ENCODE results near the gene PLEKHA5. TPM values are rescaled to one million over a fixed set of nuclear protein-coding genes. Genes with fewer than 3 reads are reported as not detected.

Gene PLEKHA5
- total and polyA plus RNA-seq, 7 donors, result 0.52 to 3.3 (median 0.80) TPM

GRCh38 chr12:19194963-19195362 is 65.4 kb downstream of the PLEKHA5 start:
- 97 to 99% (median 98%) methylated on average over 4 of the region's 4 CpGs for WGBS, 3 donors
- no peak for DNase-seq
- Histone ChIP-seq H3K4me1 (no peaks in the 10 kb centered on the region), H3K9me3 (no peaks in the 10 kb centered on the region), H3K27me3 (ENCODE audit: insufficient read depth in 3 of 3, low read length in 2 of 3) (no peaks in the 10 kb centered on the region), H3K36me3 (ENCODE audit: insufficient read depth in 1 of 2, low read depth in 1 of 2) (no peaks in the 10 kb centered on the region), H3K4me3 (no peak overlapping the region), H3K27ac (no peak overlapping the region)
- ATAC-seq, result no peak
- intact Hi-C loops (cut with DNase I), result no loop called here
- TF ChIP-seq, protein P1, sequence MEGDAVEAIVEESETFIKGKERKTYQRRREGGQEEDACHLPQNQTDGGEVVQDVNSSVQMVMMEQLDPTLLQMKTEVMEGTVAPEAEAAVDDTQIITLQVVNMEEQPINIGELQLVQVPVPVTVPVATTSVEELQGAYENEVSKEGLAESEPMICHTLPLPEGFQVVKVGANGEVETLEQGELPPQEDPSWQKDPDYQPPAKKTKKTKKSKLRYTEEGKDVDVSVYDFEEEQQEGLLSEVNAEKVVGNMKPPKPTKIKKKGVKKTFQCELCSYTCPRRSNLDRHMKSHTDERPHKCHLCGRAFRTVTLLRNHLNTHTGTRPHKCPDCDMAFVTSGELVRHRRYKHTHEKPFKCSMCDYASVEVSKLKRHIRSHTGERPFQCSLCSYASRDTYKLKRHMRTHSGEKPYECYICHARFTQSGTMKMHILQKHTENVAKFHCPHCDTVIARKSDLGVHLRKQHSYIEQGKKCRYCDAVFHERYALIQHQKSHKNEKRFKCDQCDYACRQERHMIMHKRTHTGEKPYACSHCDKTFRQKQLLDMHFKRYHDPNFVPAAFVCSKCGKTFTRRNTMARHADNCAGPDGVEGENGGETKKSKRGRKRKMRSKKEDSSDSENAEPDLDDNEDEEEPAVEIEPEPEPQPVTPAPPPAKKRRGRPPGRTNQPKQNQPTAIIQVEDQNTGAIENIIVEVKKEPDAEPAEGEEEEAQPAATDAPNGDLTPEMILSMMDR (IDR thresholded peaks at IDR 0.05), result no peak

GRCh38 chr12:19196959-19197630 is 67.6 kb downstream of the PLEKHA5 start:
- 64 to 68% (median 65%) methylated on average over 6 of the region's 6 CpGs for WGBS, 3 donors
- intact Hi-C loops (cut with DNase I), result no loop called here
- Histone ChIP-seq H3K27me3 (ENCODE audit: insufficient read depth in 3 of 3, low read length in 2 of 3) (no peaks in the 10 kb centered on the region), H3K4me1 (no peaks in the 10 kb centered on the region), H3K27ac (no peak overlapping the region), H3K4me3 (no peak overlapping the region), H3K9me3 (no peaks in the 10 kb centered on the region), H3K36me3 (ENCODE audit: insufficient read depth in 1 of 2, low read depth in 1 of 2) (no peaks in the 10 kb centered on the region)
- no peak for DNase-seq
- TF ChIP-seq, protein P1 (IDR thresholded peaks at IDR 0.05), result no peak
- ATAC-seq, result no peak

DNA sequence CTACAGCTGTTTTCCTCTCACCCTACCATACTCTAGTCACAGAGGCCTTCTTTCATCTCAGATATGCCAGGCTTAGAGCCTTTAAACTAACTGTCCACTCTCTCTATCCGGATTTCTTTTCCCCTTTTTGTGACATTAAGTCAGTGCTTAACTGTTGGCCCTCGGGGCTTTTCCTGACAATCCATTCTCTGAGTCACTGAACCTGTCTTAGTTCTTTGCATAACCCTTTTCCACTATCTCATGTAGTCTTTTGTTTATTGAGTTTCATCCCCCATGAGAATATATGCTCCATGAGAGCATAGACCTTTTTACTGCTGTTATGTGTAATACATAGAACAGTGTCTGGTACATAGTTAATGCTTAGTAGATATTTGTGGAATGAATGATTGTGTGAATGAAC is 68.7 kb downstream of the PLEKHA5 start:
- Histone ChIP-seq H3K27ac (no peak overlapping the region), H3K27me3 (ENCODE audit: insufficient read depth in 3 of 3, low read length in 2 of 3) (no peaks in the 10 kb centered on the region), H3K4me1 (no peaks in the 10 kb centered on the region), H3K4me3 (no peak overlapping the region), H3K9me3 (no peaks in the 10 kb centered on the region), H3K36me3 (ENCODE audit: insufficient read depth in 1 of 2, low read depth in 1 of 2) (no peaks in the 10 kb centered on the region)
- intact Hi-C loops (cut with DNase I), result no loop called here
- DNase-seq (no peak), ATAC-seq (no peak)
- TF ChIP-seq, protein P1 (IDR thresholded peaks at IDR 0.05), result no peak
- WGBS, 3 donors, result 64 to 73% (median 66%) methylated on average over 2 of the region's 2 CpGs

GRCh38 chr12:19199332-19199731 is 69.8 kb downstream of the PLEKHA5 start:
- ATAC-seq, result no peak
- Histone ChIP-seq H3K27ac (no peak overlapping the region), H3K27me3 (ENCODE audit: insufficient read depth in 3 of 3, low read length in 2 of 3) (no peaks in the 10 kb centered on the region), H3K36me3 (ENCODE audit: insufficient read depth in 1 of 2, low read depth in 1 of 2) (no peaks in the 10 kb centered on the region), H3K9me3 (no peaks in the 10 kb centered on the region), H3K4me3 (no peak overlapping the region), H3K4me1 (no peaks in the 10 kb centered on the region)
- no peak for DNase-seq
- TF ChIP-seq, protein P1 (IDR thresholded peaks at IDR 0.05), result no peak
- 87 to 93% (median 88%) methylated on average over 1 of the region's 1 CpG for WGBS, 3 donors
- intact Hi-C loops (cut with DNase I), result no loop called here

DNA sequence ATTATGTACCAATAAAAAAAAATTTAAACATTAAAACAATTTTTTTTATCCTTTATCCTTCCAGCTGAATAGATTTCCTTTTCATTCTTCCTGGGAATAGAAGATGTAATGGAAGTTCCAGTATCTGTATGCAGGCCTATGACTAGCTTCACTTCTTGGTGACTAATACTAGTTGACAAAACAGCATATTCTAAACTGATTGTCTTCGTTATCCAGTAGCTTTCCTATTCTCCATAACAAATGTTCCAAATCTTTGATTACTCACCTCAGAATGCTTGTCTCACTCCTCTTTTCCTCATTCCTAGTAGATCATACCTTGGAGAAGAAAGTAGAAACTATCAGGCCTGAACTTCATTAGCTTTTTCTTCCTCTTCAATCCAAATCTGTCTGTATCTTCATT is 70.7 kb downstream of the PLEKHA5 start:
- intact Hi-C loops (cut with DNase I), result no loop called here
- H3K4me1 ChIP-seq, result no peaks in the 10 kb centered on the region
- TF ChIP-seq, protein P1 (IDR thresholded peaks at IDR 0.05), result no peak
- ATAC-seq, result no peak
- no peaks in the 10 kb centered on the region for H3K27me3 ChIP-seq (ENCODE audit: insufficient read depth in 3 of 3, low read length in 2 of 3)
- no peaks in the 10 kb centered on the region for H3K9me3 ChIP-seq
- H3K4me3 ChIP-seq, result no peak overlapping the region
- no peaks in the 10 kb centered on the region for H3K36me3 ChIP-seq (ENCODE audit: insufficient read depth in 1 of 2, low read depth in 1 of 2)
- DNase-seq, result no peak
- no peak overlapping the region for H3K27ac ChIP-seq
- 76 to 81% (median 78%) methylated on average over 1 of the region's 1 CpG for WGBS, 3 donors
